OCI-LY7 (cell line): ENCODE measurements around the gene TRAPPC10.

ENCODE experiments used
- CTCF ChIP-seq: fragments of 200-600 bp; sonication (generic); conservative IDR thresholded peaks from 2 replicates; pipeline ENCODE4 v1.5.1; 2014; ENCODE audit warnings: mild to moderate bottlenecking, antibody characterized with exemption, low read length, moderate library complexity, mixed read lengths
- EZH2phosphoT487 ChIP-seq: fragments of 200-600 bp; sonication (generic); IDR thresholded peaks from 2 replicates; pipeline ENCODE4 v1.6.1; 2018; ENCODE audit warnings: low read depth, borderline replicate concordance, mild to moderate bottlenecking, mixed run types, antibody characterized with exemption, low read length, moderate library complexity, mixed read lengths

DNA sequence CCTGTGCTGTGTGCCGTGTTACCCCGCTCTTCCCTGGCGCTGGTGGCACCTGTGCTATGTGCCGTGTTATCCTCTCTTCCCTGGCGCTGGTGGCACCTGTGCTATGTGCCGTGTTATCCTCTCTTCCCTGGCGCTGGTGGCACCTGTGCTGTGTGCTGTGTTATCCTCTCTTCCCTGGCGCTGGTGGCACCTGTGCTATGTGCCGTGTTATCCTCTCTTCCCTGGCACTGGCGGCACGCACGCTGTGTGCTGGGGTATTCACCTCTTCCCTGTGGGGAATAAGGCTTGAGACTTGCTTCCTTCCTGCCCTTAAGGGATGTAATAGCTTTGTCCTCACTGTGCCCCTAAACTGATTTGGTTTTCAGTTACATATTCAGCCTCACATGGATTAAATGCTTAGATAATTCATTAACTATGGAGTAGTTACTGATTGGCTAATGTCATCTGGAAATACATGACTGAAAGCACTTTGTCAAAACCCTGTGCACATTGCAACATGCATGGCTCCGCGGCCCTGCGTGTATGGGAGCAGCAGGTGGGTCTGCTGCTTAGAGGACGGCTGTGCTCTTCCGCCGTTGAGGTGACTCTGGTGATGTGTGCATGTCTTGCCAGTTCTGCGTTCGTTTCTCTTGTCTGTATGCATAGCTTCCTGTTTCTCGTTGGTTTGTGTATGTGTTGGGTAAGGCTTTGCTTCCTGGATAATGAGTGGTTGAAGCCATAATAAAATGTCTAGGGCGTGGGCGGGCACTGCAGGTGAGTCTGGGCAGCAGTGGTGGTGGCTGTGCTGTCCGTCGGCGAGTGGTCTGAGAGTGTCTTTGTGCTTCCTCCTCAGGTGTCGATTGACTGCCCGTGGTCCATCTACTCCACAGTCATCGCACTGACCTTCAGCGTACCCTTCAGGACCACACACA, 77.1 kb downstream of the TRAPPC10 start:
- TF ChIP-seq CTCF (no peak), EZH2phosphoT487 (no peak)
